SK-N-SH treated with all-trans-retinoic acid at 6 μM for 48 hours (cell line): ENCODE measurements around the gene PLEKHG3.

Experiments used
- ARNTL ChIP-seq: fragments of 450-650 bp; formaldehyde crosslinking; IDR thresholded peaks from 2 replicates; pipeline ENCODE4 v1.5.0; 2020; ENCODE audit warnings: low read depth, mild to moderate bottlenecking, moderate library complexity, borderline replicate concordance
- BACH2 ChIP-seq: fragments of 250-450 bp; sonication (Bioruptor Pico); IDR thresholded peaks from 2 replicates; pipeline ENCODE4 v1.9.0; 2021; ENCODE audit warnings: mild to moderate bottlenecking, borderline replicate concordance
- CREB5 ChIP-seq: fragments of 250-450 bp; sonication (Bioruptor Pico); IDR thresholded peaks from 2 replicates; pipeline ENCODE4 v1.5.1; 2020; ENCODE audit warnings: low read depth, mild to moderate bottlenecking, moderate library complexity
- CSDC2 ChIP-seq: fragments of 250-450 bp; sonication (Bioruptor Pico); IDR thresholded peaks from 2 replicates; pipeline ENCODE4 v1.5.0; 2020; ENCODE audit warnings: mild to moderate bottlenecking, moderate library complexity
- PATZ1 ChIP-seq: fragments of 250-450 bp; sonication (Bioruptor Pico); IDR thresholded peaks from 2 replicates; pipeline ENCODE4 v1.8.0; 2020; ENCODE audit warnings: mild to moderate bottlenecking, moderate library complexity, borderline replicate concordance
- POU6F1 ChIP-seq: fragments of 250-450 bp; sonication (Bioruptor Pico); IDR thresholded peaks from 2 replicates; pipeline ENCODE4 v1.8.0; 2021; ENCODE audit warnings: low read depth, mild to moderate bottlenecking, moderate library complexity, borderline replicate concordance
- PPARA ChIP-seq: fragments of 250-450 bp; sonication (Bioruptor Pico); IDR thresholded peaks from 2 replicates; pipeline ENCODE4 v1.5.0; 2020; ENCODE audit warnings: mild to moderate bottlenecking, borderline replicate concordance
- RARB ChIP-seq: fragments of 250-450 bp; sonication (Bioruptor Pico); IDR thresholded peaks from 2 replicates; pipeline ENCODE4 v1.8.0; 2021; ENCODE audit warnings: mild to moderate bottlenecking, moderate library complexity
- SNAI2 ChIP-seq: fragments of 250-450 bp; sonication (Bioruptor Pico); IDR thresholded peaks from 2 replicates; pipeline ENCODE4 v1.5.0; 2020; ENCODE audit warnings: mild to moderate bottlenecking, moderate library complexity
- TCF4 ChIP-seq: fragments of 250-450 bp; sonication (Bioruptor Pico); IDR thresholded peaks from 2 replicates; pipeline ENCODE4 v1.8.0; 2021; ENCODE audit warnings: mild to moderate bottlenecking, moderate library complexity, borderline replicate concordance
- ZFP3 ChIP-seq: fragments of 250-450 bp; sonication (Bioruptor Pico); IDR thresholded peaks from 2 replicates; pipeline ENCODE4 v1.5.0; 2020; ENCODE audit warnings: mild to moderate bottlenecking, moderate library complexity
- ZFP30 ChIP-seq: fragments of 450-650 bp; formaldehyde crosslinking; IDR thresholded peaks from 2 replicates; pipeline ENCODE4 v1.5.0; 2022; ENCODE audit warnings: mild to moderate bottlenecking, moderate library complexity
- ZNF565 ChIP-seq: fragments of 450-650 bp; formaldehyde crosslinking; conservative IDR thresholded peaks from 2 replicates; pipeline ENCODE4 v1.5.0; 2020; ENCODE audit warnings: low read depth, mild to moderate bottlenecking, moderate library complexity

GRCh38 chr14:64711039-64711438 lies 6.8 kb downstream of the PLEKHG3 start:
- TF ChIP-seq PATZ1 (CRISPR knock-in tag): no peak
- TF ChIP-seq CSDC2 (CRISPR knock-in tag): no peak
- no peak for TF ChIP-seq RARB (CRISPR knock-in tag)
- no peak for TF ChIP-seq CREB5 (CRISPR knock-in tag)
- TF ChIP-seq ARNTL (CRISPR knock-in tag): no peak
- no peak for TF ChIP-seq ZFP30 (CRISPR knock-in tag)
- TF ChIP-seq TCF4 (CRISPR knock-in tag): no peak
- TF ChIP-seq BACH2 (CRISPR knock-in tag): no peak
- TF ChIP-seq PPARA (CRISPR knock-in tag): no peak
- no peak for TF ChIP-seq ZNF565 (CRISPR knock-in tag)
- TF ChIP-seq ZFP3: no peak
- TF ChIP-seq SNAI2 (CRISPR knock-in tag): no peak
- no peak for TF ChIP-seq POU6F1
